IMR-90 (cell line): ENCODE measurements around the gene KIAA0232.

Source experiments
- CHD1 ChIP-seq: IDR thresholded peaks from 2 replicates; pipeline ENCODE4 v1.6.1; 2012; ENCODE audit warnings: low read depth, low read length, improper control_type of control experiment
- POLR2A ChIP-seq: IDR thresholded peaks from 2 replicates; pipeline ENCODE4 v1.6.1; 2012; ENCODE audit warnings: mild to moderate bottlenecking, low read depth, low read length
- RAD21 ChIP-seq: IDR thresholded peaks from 2 replicates; pipeline ENCODE4 v1.6.1; 2012; ENCODE audit warnings: low read length, improper control_type of control experiment
- RFX5 ChIP-seq: IDR thresholded peaks from 2 replicates; pipeline ENCODE4 v1.8.0; 2012; ENCODE audit warnings: low read depth, mild to moderate bottlenecking, low read length, moderate library complexity
- SMC3 ChIP-seq: fragments of 150-350 bp; IDR thresholded peaks from 2 replicates; pipeline ENCODE4 v1.6.1; 2016; ENCODE audit warnings: low read depth, mild to moderate bottlenecking, antibody characterized with exemption, low read length, moderate library complexity
- TF ChIP-seq, protein P1 (sequence below): conservative IDR thresholded peaks from 2 replicates; pipeline ENCODE4 v1.5.1; 2012; ENCODE audit warnings: mild to moderate bottlenecking, low read depth, low read length, improper control_type of control experiment

DNA sequence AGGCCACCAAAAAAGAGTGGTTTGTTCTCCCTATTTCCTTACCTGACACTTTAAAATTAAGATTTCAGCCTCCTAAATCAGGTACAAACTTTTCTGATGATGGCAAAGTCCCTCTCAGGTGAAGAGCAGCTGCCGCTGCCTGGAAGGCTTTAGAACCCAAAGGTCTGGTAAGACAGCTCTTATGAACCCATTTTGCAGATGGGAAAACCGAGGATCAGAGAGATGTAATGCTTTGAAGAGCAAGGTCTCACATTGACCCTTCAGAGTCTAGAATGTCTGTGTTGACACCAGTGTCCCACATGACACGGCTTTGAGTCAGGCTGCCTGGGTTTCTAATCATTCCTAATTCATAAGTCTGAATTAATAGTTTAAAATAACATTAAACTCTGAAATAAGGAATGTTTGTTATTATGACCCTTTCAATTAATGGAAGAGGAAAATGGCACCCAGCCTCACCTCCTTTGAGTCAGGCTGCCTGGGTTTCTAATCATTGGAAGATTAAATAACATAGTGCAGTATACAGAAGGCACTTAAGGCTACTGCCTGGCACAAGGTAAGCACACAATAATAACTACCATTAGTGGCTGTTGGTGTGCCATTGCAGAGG is 27.9 kb upstream of the KIAA0232 start:
- TF ChIP-seq, protein P1, sequence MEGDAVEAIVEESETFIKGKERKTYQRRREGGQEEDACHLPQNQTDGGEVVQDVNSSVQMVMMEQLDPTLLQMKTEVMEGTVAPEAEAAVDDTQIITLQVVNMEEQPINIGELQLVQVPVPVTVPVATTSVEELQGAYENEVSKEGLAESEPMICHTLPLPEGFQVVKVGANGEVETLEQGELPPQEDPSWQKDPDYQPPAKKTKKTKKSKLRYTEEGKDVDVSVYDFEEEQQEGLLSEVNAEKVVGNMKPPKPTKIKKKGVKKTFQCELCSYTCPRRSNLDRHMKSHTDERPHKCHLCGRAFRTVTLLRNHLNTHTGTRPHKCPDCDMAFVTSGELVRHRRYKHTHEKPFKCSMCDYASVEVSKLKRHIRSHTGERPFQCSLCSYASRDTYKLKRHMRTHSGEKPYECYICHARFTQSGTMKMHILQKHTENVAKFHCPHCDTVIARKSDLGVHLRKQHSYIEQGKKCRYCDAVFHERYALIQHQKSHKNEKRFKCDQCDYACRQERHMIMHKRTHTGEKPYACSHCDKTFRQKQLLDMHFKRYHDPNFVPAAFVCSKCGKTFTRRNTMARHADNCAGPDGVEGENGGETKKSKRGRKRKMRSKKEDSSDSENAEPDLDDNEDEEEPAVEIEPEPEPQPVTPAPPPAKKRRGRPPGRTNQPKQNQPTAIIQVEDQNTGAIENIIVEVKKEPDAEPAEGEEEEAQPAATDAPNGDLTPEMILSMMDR: no peak
- TF ChIP-seq POLR2A (no peak), CHD1 (no peak), SMC3 (no peak), RFX5 (no peak), RAD21 (no peak)
